HG02884 (cell line): Measurements from ENCODE around the gene SPEN.
A peak's percentile ranks its signal among the peaks of the same experiment; 100 is the strongest.
"Not testable (repeated sequence)": the region's sequence is repeated elsewhere in the genome, so short reads cannot be mapped to it uniquely, and the experiment has no call there.

Source experiments
- ATAC-seq: cut with Tn5 transposase; IDR thresholded peaks from one replicate; pipeline ENCODE4 v1.9.1; 2021; ENCODE audit warnings: mild to moderate bottlenecking, moderate library complexity; ENCODE audit not compliant: unreplicated experiment

SPEN gene

GRCh38 chr1:15892857-15893599, 45.5 kb downstream of the SPEN start:
- not testable (repeated sequence) for ATAC-seq

GRCh38 chr1:15895233-15895632, 47.7 kb downstream of the SPEN start:
- ATAC-seq, result no peak

GRCh38 chr1:15896841-15897610, 49.5 kb downstream of the SPEN start:
- not testable (repeated sequence) for ATAC-seq

- ATAC-seq, result no peak
These were observed 51.8 kb downstream of the SPEN start for GRCh38 chr1:15899266-15899665.

- ATAC-seq, result no peak
These were observed 53.3 kb downstream of the SPEN start for GRCh38 chr1:15900662-15901279.

- ATAC-seq, result no peak
These were observed 55.4 kb downstream of the SPEN start for GRCh38 chr1:15902882-15903281.

- ATAC-seq, result no peak
These were observed 61.1 kb downstream of the SPEN start for GRCh38 chr1:15908597-15908996.

GRCh38 chr1:15911141-15911540, 63.6 kb downstream of the SPEN start:
- no peak for ATAC-seq

- no peak for ATAC-seq
These were observed 64.4 kb downstream of the SPEN start for GRCh38 chr1:15911927-15912326.

- ATAC-seq, result not testable (repeated sequence)
These were observed 66.1 kb downstream of the SPEN start for GRCh38 chr1:15913607-15914006.

GRCh38 chr1:15915991-15916390, 68.5 kb downstream of the SPEN start:
- ATAC-seq, result no peak

- ATAC-seq, result no peak
These were observed 68.9 kb downstream of the SPEN start for GRCh38 chr1:15916417-15916816.

- no peak for ATAC-seq
These were observed 69.4 kb downstream of the SPEN start for GRCh38 chr1:15916916-15917315.

- peak; percentile 72 for ATAC-seq
These were observed 71.6 kb downstream of the SPEN start for GRCh38 chr1:15918962-15919715.

GRCh38 chr1:15923241-15923640, 75.7 kb downstream of the SPEN start:
- ATAC-seq, result no peak

GRCh38 chr1:15926448-15926847, 78.9 kb downstream of the SPEN start:
- ATAC-seq, result not testable (repeated sequence)

- no peak for ATAC-seq
These were observed 81.8 kb downstream of the SPEN start for GRCh38 chr1:15928971-15929965.

GRCh38 chr1:15931401-15931800, 83.9 kb downstream of the SPEN start:
- ATAC-seq, result no peak

- ATAC-seq, result no peak
These were observed 84.4 kb downstream of the SPEN start for GRCh38 chr1:15931884-15932283.

- ATAC-seq, result no peak
These were observed 85.1 kb downstream of the SPEN start for GRCh38 chr1:15932612-15933011.
